Mononuclear cell (primary cell): ENCODE measurements around the gene YJEFN3. TPM values are rescaled to one million over a fixed set of nuclear protein-coding genes. Genes with fewer than 3 reads are reported as not detected.

Experiments used
- H3K27me3 ChIP-seq: 2 replicates; pipeline ENCODE4 v1.6.0; 2011; ENCODE audit warnings: low read length, control low read depth; ENCODE audit not compliant: insufficient read depth
- H3K4me1 ChIP-seq: 2 replicates; pipeline ENCODE4 v1.5.1; 2011; ENCODE audit warnings: mild to moderate bottlenecking, low read length, control low read depth; ENCODE audit not compliant: insufficient read depth
- H3K4me3 ChIP-seq: 2 replicates; pipeline ENCODE4 v1.5.1; 2011; ENCODE audit warnings: mild to moderate bottlenecking, low read length, moderate library complexity
- H3K9me3 ChIP-seq: 2 replicates; pipeline ENCODE4 v1.5.1; 2011; ENCODE audit warnings: low read depth, mild to moderate bottlenecking, control low read depth, low read length
- total RNA-seq: library from RNA; depleted of rRNA; stranded (reverse); fragments of >200 nt; gene quantifications from one replicate; pipeline ENCODE4 v1.2.3, GENCODE V29; 2012

YJEFN3 gene
- total RNA-seq, 1 donor, result 0.10 TPM

DNA sequence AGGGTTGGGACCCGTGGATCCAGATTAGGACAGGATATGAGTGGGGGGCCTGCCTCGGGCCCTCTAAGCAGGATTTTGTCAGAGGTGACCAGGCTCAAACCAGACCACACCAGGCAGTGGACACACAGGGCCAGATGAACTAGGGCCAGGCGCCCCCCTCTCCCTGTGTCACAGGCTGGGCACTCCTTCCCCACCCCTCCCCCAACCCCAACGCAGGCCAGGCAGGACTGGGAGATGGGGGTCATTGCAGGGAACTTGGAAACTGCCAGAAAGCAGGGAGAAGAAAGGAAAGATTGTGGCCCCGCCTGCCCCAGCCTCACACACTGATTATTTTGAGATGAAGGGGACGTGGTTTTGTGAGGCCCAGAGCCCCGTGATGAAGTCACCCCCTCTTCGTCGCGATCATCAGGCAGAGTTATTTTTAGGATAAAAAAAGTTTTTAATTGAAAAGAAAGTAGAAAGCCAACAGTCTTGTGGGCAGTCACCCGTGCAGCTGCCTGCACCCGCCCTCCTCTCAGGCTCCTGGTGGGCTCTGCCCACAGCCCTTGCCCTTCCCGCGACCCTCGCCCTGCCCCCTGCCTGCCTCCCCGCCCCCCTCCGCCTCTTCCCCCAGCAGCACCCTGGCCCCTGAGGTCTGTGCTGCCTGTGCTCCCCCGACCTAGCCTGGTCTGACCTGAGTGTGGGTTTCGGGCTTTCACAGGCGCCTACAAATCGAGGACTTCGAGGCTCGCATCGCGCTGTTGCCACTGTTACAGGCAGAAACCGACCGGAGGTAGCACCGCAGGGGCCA is 1.9 kb upstream of the YJEFN3 start:
- no peaks in the 10 kb centered on the region for H3K9me3 ChIP-seq
- no peaks in the 10 kb centered on the region for H3K27me3 ChIP-seq
- H3K4me1 ChIP-seq, result no peaks in the 10 kb centered on the region
- H3K4me3 ChIP-seq, result no peak overlapping the region

DNA sequence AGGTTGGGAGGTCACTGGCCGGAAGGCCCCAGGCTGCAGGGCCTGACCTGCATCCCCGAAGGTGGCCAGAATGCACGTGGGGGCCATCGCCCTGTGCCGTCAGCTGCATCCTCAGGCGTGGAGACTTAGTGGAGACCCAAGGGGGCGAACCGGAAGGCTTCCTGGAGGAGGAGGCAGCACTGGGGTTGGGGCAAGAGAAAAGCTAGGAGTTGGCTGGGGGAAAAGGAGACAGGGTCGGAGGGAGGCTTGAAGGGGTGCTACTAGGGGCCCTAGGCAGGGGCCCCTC is 1.4 kb upstream of the YJEFN3 start:
- Histone ChIP-seq H3K4me1 (peaks cover 4% of the 10 kb centered on the region), H3K4me3 (no peak overlapping the region), H3K27me3 (no peaks in the 10 kb centered on the region), H3K9me3 (no peaks in the 10 kb centered on the region)

DNA sequence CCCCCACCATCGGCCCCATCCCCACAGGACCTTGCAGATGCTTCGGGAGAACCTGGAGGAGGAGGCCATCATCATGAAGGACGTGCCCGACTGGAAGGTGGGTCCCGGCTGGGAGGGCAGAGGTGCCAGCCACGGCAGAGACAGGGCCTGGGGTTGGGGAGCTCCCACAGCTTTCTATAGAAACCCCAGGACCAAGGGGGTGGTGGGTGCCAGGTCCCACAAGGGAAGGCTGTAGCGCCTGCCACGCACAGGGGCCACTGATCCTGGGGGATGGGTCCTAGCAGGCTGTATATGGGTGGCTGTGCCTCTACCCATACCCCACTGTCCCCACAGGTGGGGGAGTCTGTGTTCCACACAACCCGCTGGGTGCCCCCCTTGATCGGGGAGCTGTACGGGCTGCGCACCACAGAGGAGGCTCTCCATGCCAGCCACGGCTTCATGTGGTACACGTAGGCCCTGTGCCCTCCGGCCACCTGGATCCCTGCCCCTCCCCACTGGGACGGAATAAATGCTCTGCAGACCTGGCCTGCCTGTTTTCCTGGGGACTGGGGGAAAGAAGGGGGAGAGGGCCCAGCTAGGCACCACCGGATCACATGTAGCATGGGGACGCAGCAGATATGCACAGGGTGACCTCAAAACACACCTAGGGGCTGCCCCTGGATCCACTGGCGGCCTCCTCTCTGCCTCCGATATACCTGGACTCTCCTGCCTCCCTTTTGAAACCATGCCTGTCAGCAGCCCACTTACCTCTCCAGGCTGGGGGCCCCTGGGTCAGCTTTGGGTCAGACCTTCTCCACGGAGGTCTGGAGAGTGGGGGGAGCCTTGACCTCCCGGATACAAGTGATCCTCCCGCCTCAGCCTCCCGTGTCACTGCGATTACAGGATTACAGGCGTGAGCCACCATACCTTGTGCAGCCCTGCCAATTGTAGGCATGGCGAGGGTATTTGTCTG is 761 bp upstream of the YJEFN3 start:
- H3K4me1 ChIP-seq, result peaks cover 6% of the 10 kb centered on the region
- H3K27me3 ChIP-seq, result no peaks in the 10 kb centered on the region

DNA sequence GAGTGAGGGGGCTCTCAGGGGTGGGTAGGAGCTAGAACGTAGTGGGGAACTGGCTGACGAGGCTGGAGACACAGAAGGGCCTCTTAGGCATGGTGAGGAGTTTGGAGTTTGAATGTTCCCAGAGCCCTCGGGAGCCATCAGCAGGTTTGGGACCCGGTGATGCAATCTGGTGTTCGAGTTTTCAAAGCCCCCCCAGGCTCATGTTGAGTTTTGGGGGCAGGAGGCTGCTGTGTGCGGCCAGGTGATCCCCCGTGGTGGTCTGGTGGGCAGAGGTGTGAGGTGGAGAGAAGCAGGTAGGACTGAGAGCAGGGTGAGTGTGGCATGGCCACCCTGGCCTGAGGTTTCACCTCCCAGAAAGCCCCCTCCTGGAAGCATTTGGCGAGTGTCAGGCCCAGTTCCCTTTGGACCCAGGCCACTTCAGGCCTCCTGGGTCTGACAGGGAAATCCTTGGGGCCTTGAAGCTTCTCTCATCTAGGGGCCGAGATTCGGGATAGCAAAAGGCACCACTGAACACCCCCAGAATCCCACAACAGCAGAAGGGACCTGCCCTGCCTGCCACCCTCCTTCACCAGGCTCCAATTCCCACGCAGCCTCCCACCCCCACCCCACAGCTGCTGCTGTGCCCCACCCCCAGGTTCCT is 1.2 kb downstream of the YJEFN3 start:
- Histone ChIP-seq H3K9me3 (no peaks in the 10 kb centered on the region), H3K27me3 (no peaks in the 10 kb centered on the region), H3K4me1 (peaks cover 6% of the 10 kb centered on the region), H3K4me3 (no peak overlapping the region)

More for the DNA sequence above, 761 bp upstream of the YJEFN3 start:
- no peaks in the 10 kb centered on the region for H3K9me3 ChIP-seq
- H3K4me3 ChIP-seq, result no peak overlapping the region

DNA sequence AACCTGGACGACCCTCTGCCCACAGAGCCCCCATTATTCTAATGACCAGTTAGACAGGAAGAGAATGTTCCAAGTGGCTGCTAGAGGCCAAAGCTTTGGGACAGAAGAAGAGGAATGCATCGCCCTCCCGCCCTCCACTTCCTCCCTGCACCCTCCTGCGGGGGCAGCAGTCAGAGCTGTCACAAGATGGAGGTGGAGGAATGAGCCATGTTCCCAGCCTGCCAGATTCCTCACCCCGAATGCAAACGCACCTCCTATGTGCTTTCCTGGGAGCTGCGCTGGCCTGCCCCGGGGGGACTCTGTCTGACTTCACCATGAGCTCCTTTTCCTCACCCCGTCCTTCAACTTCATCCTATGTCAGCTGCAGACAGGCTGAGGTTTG is 1.7 kb downstream of the YJEFN3 start:
- Histone ChIP-seq H3K9me3 (no peaks in the 10 kb centered on the region), H3K4me1 (peaks cover 6% of the 10 kb centered on the region), H3K4me3 (no peak overlapping the region), H3K27me3 (no peaks in the 10 kb centered on the region)

DNA sequence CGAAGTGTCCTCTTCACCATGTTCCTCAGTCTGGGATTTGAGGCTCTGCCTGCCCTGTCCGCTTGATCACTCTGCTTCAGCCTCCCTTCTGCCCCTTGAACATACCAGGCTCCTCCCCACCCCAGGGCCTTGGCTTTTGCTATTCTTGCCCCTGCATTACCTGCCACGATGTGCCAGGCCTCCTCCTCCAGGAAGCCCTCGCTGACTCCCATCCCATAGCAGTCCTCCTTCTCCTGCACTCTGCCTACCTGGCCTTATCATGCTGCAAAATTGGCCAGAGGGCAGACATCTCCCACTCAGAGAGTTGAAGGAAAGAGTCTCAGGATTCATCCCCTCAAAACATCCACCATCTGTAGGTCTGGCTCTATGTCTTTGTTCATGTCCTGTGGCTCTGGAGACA is 2.2 kb downstream of the YJEFN3 start:
- Histone ChIP-seq H3K4me1 (peaks cover 6% of the 10 kb centered on the region), H3K9me3 (no peaks in the 10 kb centered on the region), H3K27me3 (no peaks in the 10 kb centered on the region), H3K4me3 (no peak overlapping the region)

DNA sequence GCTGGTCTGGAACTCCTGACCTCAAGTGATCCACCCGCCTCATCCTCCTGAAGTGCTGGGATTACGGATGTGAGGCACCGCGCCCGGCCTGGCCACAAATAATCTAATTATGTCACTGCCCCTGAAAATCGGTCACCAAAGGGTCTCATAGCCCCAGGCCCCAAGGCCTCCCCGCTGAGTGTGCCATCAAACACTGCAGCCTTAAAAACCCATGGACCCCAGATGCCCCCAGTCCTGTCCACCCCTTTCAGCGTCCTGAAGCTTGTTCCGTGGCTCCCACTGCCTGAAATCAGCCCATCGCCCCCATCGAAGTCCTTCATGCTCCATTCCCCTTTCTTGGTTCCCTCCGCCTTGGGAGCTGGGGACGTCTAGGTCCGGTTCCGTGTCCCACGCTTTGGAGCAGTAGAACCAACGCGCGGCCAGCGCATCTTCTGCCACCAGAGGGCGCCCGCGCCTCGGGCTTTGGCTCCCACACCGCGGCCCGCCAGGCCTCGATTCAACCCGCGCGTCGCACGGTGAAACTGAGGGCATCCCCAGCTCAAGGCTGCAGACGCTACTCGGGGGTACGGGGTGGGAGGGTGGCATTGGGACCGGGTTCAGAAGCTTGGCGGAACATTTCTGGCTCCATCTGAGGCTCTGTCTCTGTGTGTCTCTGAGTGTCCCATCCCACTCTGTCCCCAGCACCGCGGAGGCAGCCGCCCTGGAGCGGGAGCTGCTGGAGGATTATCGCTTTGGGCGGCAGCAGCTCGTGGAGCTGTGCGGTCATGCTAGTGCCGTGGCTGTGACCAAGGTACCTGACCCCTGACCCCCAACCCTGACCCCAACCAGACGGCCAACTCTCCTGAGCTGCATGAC is 3.5 kb downstream of the YJEFN3 start:
- no peak overlapping the region for H3K4me3 ChIP-seq
- H3K9me3 ChIP-seq, result no peaks in the 10 kb centered on the region
- H3K27me3 ChIP-seq, result no peaks in the 10 kb centered on the region
- H3K4me1 ChIP-seq, result peaks cover 6% of the 10 kb centered on the region

DNA sequence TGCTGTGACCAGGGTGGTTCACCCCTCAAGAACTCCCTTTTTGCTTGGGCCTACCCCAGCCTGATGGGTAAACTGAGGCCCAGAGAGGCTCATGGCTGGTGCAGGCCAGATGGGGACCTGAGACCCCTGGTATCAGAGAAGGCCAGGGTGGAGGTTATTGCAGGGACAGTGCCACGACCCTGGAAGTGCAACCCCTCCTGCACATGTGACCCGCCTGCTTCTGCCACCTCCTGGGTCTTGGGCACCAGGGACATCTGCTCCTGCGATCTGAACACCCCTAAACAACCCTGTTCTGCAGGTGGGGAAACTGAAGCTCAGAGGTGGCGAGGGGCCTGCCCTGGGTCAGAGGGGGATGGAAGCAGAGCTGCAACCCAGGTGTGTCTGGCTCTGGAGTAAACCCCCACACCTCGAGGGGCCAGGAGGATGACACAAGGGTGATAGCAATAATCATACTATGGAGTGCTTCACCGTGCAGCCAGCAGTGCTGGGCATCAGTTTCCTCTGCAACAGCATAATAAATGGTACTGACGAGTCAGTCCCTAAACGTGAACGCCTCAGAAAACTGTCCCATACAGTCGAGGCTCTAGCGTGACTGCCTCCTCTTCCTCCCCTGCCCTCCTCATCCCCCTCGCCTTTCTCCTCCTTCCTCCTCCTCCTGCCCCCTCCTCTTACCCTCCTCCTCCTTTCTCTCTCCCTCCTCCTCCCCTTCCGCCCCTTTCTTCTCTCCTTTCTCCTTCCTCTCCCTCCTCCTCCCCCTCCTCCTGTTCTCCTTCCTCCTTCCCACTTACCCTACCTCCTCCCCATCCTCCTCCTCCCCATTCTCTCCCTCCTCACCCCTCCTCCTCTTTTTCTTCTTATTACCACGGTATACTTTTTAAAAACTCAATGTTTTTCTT is 4.3 kb downstream of the YJEFN3 start:
- Histone ChIP-seq H3K4me1 (peaks cover 9% of the 10 kb centered on the region), H3K4me3 (no peak overlapping the region), H3K27me3 (peaks cover under 1% of the 10 kb centered on the region), H3K9me3 (no peaks in the 10 kb centered on the region)

DNA sequence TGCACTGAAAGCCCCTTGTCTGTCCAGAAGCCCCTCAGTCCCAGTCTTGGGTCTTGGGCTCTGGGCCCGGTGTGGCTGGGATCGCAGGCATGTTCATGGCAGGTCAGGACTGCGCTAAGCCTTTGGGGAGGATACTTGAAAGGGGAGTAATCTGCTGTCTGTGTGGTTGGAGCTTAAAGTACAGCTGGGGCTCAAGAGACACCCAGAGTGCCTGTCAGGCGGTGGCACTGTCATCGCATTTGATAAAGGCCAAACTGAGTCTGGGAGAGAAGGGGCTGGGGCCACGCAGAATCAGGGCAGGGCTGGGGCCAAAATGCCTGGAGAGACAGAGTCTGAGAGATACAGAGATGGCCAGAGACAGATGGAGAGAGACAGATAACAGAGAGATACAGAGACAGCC is 5.1 kb downstream of the YJEFN3 start:
- Histone ChIP-seq H3K9me3 (no peaks in the 10 kb centered on the region), H3K4me3 (no peak overlapping the region), H3K27me3 (peaks cover 8% of the 10 kb centered on the region), H3K4me1 (peaks cover 14% of the 10 kb centered on the region)

DNA sequence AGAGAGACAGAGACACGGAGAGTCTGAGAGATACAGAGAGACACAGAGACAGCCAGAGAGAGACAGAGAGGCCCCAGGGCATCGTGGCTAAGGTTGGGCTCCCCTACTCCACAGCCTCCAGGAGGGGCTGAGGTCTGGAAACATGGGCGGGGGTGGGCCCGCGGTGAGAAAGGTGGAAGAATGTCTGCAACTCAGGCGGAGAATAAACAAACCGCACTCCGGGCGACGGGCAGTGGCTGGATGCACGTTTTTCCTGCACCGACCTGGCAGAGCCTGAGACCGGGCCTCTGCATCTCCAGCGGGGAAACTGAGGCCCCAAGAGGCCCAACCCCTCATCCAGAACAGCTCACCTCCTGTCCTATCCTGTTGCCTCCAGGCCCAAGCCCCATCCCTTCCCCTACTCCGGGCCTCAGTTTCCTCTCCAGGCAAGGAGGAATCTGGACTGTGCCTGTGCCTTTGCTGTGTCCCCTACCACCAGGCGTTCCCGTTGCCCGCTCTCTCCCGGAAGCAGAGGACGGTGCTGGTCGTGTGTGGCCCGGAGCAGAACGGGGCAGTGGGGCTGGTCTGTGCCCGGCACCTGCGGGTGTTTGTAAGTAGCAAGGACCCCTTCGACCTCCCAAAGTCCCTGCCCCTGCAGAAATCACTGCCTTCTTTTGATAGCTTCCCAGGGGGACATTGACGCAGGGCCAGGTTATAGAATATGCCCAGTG is 6.0 kb downstream of the YJEFN3 start:
- H3K4me3 ChIP-seq, result no peak overlapping the region
- no peaks in the 10 kb centered on the region for H3K9me3 ChIP-seq
- H3K4me1 ChIP-seq, result peaks cover 14% of the 10 kb centered on the region
- H3K27me3 ChIP-seq, result peaks cover 12% of the 10 kb centered on the region

DNA sequence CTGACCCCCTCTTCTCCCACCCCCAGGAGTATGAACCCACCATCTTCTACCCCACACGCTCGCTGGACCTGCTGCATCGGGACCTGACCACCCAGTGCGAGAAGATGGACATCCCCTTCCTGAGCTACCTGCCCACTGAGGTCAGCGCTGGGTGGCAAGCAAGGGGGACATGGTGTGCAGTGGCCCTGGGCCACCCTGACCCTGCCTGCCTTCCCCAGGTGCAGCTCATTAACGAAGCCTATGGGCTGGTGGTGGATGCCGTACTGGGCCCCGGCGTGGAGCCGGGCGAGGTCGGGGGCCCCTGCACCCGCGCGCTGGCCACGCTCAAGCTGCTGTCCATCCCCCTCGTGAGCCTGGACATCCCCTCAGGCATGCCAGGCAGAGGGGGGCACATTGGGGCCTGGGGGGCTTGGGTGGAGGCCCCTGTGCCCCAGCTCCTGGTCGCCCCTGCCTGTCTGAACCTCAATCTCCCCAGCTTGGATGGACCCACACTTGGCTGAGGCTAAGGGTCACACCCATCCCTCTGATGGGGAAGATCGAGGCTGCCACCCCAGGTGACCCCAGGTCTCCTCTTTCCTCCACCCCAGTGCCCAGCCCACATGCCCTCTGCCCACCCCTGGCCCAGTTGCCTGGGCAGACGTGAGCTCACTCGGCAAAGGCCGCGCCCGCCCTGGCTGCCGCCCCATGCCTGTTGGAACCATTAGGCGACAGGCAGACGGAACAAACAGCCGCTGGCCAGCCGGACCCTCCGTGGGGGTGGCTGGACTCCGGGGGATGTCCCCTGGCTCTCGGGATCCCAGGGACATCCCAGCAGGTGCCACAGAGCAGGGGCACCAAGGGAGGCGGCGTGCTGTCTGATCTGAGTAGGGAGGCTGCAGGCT is 6.8 kb downstream of the YJEFN3 start:
- Histone ChIP-seq H3K27me3 (peaks cover 16% of the 10 kb centered on the region), H3K4me3 (no peak overlapping the region), H3K4me1 (peaks cover 14% of the 10 kb centered on the region), H3K9me3 (no peaks in the 10 kb centered on the region)

DNA sequence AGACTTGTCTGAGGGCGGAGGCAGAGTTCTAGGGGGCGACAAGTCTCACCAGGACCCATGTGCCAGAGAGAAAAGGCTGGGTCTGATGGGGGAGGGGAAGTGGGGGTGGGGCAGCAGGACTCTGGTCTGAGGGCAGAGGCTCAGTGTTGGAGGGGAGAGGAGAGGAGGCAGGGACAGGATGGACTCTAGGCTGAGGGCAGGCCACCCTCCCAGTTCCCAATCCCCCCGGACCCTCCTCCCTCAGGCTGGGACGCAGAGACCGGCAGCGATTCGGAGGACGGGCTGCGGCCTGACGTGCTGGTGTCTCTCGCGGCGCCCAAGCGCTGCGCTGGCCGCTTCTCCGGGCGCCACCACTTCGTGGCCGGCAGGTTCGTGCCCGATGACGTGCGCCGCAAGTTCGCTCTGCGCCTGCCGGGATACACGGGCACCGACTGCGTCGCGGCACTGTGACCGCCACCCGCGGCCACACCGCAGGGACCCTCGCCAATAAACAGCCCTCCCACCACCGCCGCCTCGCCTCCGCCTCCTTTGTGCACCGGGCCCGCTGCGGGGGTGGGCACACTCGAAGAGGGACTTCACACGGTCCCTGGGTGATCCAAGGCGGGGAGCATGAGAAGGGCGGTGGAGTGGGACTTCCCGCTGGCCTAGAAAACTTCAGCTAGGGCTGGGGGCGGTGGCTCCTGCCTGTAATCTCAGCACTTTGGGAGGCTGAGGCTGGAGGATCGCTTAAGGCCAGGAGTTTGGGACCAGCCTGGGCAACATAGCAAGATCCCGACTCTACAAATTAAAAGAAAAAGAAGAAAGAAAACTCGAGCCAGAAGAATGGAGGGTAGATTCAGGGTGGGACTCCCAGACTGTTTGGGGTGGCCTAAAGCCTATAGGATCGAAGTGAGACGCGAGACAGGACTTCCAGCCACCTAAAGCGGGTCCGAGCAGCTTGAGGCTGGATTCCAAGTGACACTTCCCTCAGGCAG is 8.7 kb downstream of the YJEFN3 start:
- Histone ChIP-seq H3K9me3 (no peaks in the 10 kb centered on the region), H3K4me1 (peaks cover 28% of the 10 kb centered on the region), H3K4me3 (no peak overlapping the region), H3K27me3 (peaks cover 16% of the 10 kb centered on the region)
